Pericardium fibroblast (primary cell): ENCODE measurements around the gene C14orf180. TPM values are rescaled to one million over a fixed set of nuclear protein-coding genes. Genes with fewer than 3 reads are reported as not detected.

Source experiments
- total RNA-seq: library from RNA; depleted of rRNA; stranded (reverse); fragments of >200 nt; gene quantifications from 2 replicates; pipeline ENCODE4 v1.2.3, GENCODE V29; 2015

C14orf180 gene
- not detected in 2 replicates for total RNA-seq

GRCh38 chr14:104579507-104579906 is at the start of gene C14orf180:
Gene C14orf180, plus strand, starts transcription at chr14:104579764. Its CDS starts 6,667 bp downstream, at chr14:104586431.

DNA sequence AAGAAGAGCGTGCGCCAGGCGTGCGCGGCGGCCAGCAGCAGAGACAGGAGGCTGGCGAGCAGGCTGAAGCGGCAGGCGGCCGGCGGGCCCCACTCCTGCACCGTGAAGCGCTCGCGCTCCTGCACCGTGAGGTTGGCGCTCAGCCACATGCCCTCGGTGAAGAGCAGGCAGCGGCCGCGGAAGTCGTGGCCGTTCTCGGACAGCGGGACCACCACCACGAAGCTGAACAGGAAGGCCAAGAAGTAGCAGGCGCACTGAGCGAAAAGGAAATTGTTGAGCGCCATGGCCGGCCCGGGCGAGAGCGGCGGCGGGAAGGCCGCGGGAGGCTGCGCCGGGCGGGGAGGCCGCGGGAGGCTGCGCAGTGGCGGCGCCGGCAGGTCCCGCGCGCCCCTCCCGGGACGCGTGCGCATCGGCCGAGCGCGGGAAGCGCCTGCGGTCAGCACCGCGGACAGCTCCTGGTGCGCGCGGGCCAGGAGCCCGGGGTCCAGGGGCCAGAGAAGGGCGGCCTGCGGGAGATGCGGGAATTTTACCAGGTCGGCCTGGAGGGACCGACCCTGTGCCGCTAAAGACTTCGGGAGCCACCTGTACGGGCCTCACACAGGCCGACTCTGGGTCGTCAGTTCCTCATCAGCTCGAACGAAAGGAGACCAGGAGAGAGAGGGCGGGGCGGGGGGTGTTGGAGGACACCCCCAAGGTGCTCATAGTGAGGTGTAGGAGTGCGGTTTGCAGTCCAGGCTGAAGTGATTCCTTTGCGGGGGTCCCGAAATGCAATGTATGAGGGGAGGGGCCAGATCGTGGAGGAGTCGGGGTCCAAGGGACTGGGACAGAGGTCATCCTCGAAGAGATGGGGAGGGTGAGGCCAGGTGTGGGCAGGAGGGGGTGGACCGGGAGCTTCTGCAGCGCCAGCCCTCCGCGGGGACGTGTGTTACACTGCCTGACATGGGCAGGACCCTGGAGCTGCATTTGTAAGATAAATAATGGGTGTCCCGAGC is 25.2 kb downstream of the C14orf180 start, which contains the start of gene TMEM179:
TSS of gene TMEM179 (minus strand) at position 315 of the 992 bp plus-strand sequence. CDS start at position 284, 31 bp downstream.

Other genes starting within 250 kb of the C14orf180 start
- not detected in 2 replicates for gene TMEM179, start 25.0 kb downstream of the C14orf180 start, total RNA-seq
- gene INF2, start 109.9 kb downstream of the C14orf180 start, total RNA-seq: 31.7 and 67.9 TPM in 2 replicates
- 6.3 and 8.3 TPM in 2 replicates for gene ADSS1, start 144.5 kb downstream of the C14orf180 start, total RNA-seq
- gene SIVA1, start 173.4 kb downstream of the C14orf180 start, total RNA-seq: 237 and 241 TPM in 2 replicates
- 92.0 and 110 TPM in 2 replicates for gene AKT1, start 216.0 kb downstream of the C14orf180 start, total RNA-seq
- gene ZBTB42, start 221.3 kb downstream of the C14orf180 start, total RNA-seq: 3.2 and 3.9 TPM in 2 replicates